Retina (tissue), 1 donor: Measurements from ENCODE around the gene CMSS1.

Experiments used
- DNase-seq: peaks from one replicate; pipeline ENCODE4 v3.0.0-alpha.2; 2016

Gene CMSS1

GRCh38 chr3:100157685-100158084 is 340.0 kb downstream of the CMSS1 start:
- no peak for DNase-seq

GRCh38 chr3:100158918-100159330 is 341.3 kb downstream of the CMSS1 start:
- DNase-seq: no peak

GRCh38 chr3:100159331-100160153 is 341.9 kb downstream of the CMSS1 start:
- no peak for DNase-seq

GRCh38 chr3:100160521-100160920 is 342.9 kb downstream of the CMSS1 start:
- no peak for DNase-seq

- no peak for DNase-seq
Measured at GRCh38 chr3:100163787-100164186, 346.1 kb downstream of the CMSS1 start.

- DNase-seq: no peak
Measured at GRCh38 chr3:100164743-100165142, 347.1 kb downstream of the CMSS1 start.

GRCh38 chr3:100165926-100166550 is 348.4 kb downstream of the CMSS1 start:
- DNase-seq: no peak

- DNase-seq: no peak
Measured at GRCh38 chr3:100169201-100169920, 351.7 kb downstream of the CMSS1 start.

- DNase-seq: no peak
Measured at GRCh38 chr3:100170486-100170885, 352.8 kb downstream of the CMSS1 start.

- no peak for DNase-seq
Measured at GRCh38 chr3:100171211-100171914, 353.7 kb downstream of the CMSS1 start.

- no peak for DNase-seq
Measured at GRCh38 chr3:100173961-100174360, 356.3 kb downstream of the CMSS1 start.

GRCh38 chr3:100175637-100176280 is 358.1 kb downstream of the CMSS1 start:
- no peak for DNase-seq

- no peak for DNase-seq
Measured at GRCh38 chr3:100179692-100180349, 362.2 kb downstream of the CMSS1 start.

- no peak for DNase-seq
Measured at GRCh38 chr3:100183608-100184125, 366.0 kb downstream of the CMSS1 start.

- DNase-seq: no peak
Measured at GRCh38 chr3:100184948-100185570, 367.4 kb downstream of the CMSS1 start.

- no peak for DNase-seq
Measured at GRCh38 chr3:100185847-100186246, 368.2 kb downstream of the CMSS1 start.

GRCh38 chr3:100189444-100189964 is 371.8 kb downstream of the CMSS1 start:
- DNase-seq: no peak

GRCh38 chr3:100195375-100195774 is 377.7 kb downstream of the CMSS1 start:
- DNase-seq: no peak

GRCh38 chr3:100197876-100198275 is 380.2 kb downstream of the CMSS1 start:
- DNase-seq: no peak

- no peak for DNase-seq
Measured at GRCh38 chr3:100198579-100199269, 381.1 kb downstream of the CMSS1 start.
